Smooth muscle cell (in vitro differentiated cells): ENCODE measurements around the gene SLC24A3. TPM values are rescaled to one million over a fixed set of nuclear protein-coding genes. Genes with fewer than 3 reads are reported as not detected.

Source experiments
- DNase-seq: peaks from one replicate; lab custom pipeline; 2025; ENCODE audit not compliant: unreplicated experiment; lab: John Stamatoyannopoulos, UW
- H2AFZ ChIP-seq: fragments of 200-600 bp; sonication (generic); 2 replicates; pipeline ENCODE4 v1.6.0; 2016; ENCODE audit warnings: antibody characterized with exemption, low read depth, mild to moderate bottlenecking
- H3F3A ChIP-seq: fragments of 200-600 bp; sonication (generic); 2 replicates; pipeline ENCODE4 v1.6.0; 2017; ENCODE audit warnings: antibody characterized with exemption, low read depth
- H3K27ac ChIP-seq: fragments of 200-600 bp; sonication (generic); 2 replicates; pipeline ENCODE4 v1.5.1; 2016; ENCODE audit warnings: low read depth, mild to moderate bottlenecking
- H3K27me3 ChIP-seq: fragments of 200-600 bp; sonication (generic); 2 replicates; pipeline ENCODE4 v1.6.1; 2016; ENCODE audit warnings: low read depth, mild to moderate bottlenecking
- H3K36me3 ChIP-seq: fragments of 200-600 bp; sonication (generic); 2 replicates; pipeline ENCODE4 v1.5.1; 2016; ENCODE audit warnings: low read depth
- H3K4me1 ChIP-seq: fragments of 200-600 bp; sonication (generic); 2 replicates; pipeline ENCODE4 v1.5.1; 2016; ENCODE audit warnings: low read depth
- H3K4me2 ChIP-seq: fragments of 200-600 bp; sonication (generic); 2 replicates; pipeline ENCODE4 v1.6.0; 2016; ENCODE audit warnings: mild to moderate bottlenecking
- H3K4me3 ChIP-seq: fragments of 200-600 bp; sonication (generic); 2 replicates; pipeline ENCODE4 v1.5.1; 2016; ENCODE audit warnings: mild to moderate bottlenecking
- H3K79me2 ChIP-seq: fragments of 200-600 bp; sonication (generic); 2 replicates; pipeline ENCODE4 v1.6.0; 2016; ENCODE audit warnings: low read depth, mild to moderate bottlenecking
- H3K9ac ChIP-seq: fragments of 200-600 bp; sonication (generic); 2 replicates; pipeline ENCODE4 v1.6.0; 2016; ENCODE audit warnings: low read depth
- H3K9me3 ChIP-seq: fragments of 200-600 bp; sonication (generic); replicated peaks from 2 replicates; pipeline ENCODE4 v1.5.1; 2016; ENCODE audit warnings: low read depth
- H4K20me1 ChIP-seq: fragments of 200-600 bp; sonication (generic); 2 replicates; pipeline ENCODE4 v1.6.0; 2016; ENCODE audit warnings: low read depth
- WGBS: methylation state at CpG from one replicate; pipeline ENCODE4 v1.1.7; 2016; ENCODE audit warnings: low lambda C conversion rate; 5-methylcytosine and 5-hydroxymethylcytosine counted together
- polyA plus RNA-seq: library from polyadenylated mRNA; unstranded; fragments of >200 nt; fragmentation: Nextera tagmentation; extraction: Ambion mirVana; gene quantifications from 2 replicates; pipeline ENCODE4 v1.2.1, GENCODE V29; 2016
- total RNA-seq: library from RNA; depleted of rRNA; stranded (reverse); fragments of >200 nt; gene quantifications from 2 replicates; pipeline ENCODE4 v1.2.3, GENCODE V29; 2014
- TF ChIP-seq, protein P1 (sequence below): fragments of 200-600 bp; sonication (generic); IDR thresholded peaks from 2 replicates; pipeline ENCODE4 v1.5.1; 2017; ENCODE audit warnings: borderline replicate concordance, mild to moderate bottlenecking, antibody characterized with exemption; ENCODE audit not compliant: insufficient read depth, poor library complexity, severe bottlenecking

Gene SLC24A3
- total and polyA plus RNA-seq, 2 experiments from 2014 or later: 2.5 to 3.2 TPM

DNA sequence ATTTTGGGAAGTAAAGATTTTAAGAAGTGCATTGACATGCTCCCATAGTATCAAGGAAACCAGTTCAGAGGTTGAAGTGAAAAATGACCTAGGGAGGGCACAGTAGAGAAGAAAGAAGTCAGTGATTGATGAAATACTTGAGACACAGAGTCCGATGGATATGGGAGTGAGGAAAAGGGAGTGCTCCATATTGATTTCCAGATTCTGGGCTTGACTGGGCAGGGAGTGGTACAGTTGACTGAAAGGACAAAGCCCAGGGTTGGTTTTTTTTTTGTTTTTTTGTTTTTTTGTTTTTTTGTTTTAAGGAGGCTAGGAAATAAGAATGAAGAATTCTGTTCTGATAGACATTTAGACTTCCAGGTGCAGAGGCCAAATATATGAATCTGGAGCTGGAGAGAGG is 458.9 kb downstream of the SLC24A3 start:
- Histone ChIP-seq H4K20me1 (no peaks in the 10 kb centered on the region), H2AFZ (no peak overlapping the region), H3K9me3 (no peaks in the 10 kb centered on the region), H3K4me3 (no peak overlapping the region), H3K27me3 (no peaks in the 10 kb centered on the region), H3K9ac (no peak overlapping the region), H3K4me2 (no peak overlapping the region), H3K79me2 (no peaks in the 10 kb centered on the region), H3F3A (no peaks in the 10 kb centered on the region), H3K4me1 (no peaks in the 10 kb centered on the region), H3K36me3 (no peaks in the 10 kb centered on the region), H3K27ac (no peak overlapping the region)
- no peak for DNase-seq
- TF ChIP-seq, protein P1, sequence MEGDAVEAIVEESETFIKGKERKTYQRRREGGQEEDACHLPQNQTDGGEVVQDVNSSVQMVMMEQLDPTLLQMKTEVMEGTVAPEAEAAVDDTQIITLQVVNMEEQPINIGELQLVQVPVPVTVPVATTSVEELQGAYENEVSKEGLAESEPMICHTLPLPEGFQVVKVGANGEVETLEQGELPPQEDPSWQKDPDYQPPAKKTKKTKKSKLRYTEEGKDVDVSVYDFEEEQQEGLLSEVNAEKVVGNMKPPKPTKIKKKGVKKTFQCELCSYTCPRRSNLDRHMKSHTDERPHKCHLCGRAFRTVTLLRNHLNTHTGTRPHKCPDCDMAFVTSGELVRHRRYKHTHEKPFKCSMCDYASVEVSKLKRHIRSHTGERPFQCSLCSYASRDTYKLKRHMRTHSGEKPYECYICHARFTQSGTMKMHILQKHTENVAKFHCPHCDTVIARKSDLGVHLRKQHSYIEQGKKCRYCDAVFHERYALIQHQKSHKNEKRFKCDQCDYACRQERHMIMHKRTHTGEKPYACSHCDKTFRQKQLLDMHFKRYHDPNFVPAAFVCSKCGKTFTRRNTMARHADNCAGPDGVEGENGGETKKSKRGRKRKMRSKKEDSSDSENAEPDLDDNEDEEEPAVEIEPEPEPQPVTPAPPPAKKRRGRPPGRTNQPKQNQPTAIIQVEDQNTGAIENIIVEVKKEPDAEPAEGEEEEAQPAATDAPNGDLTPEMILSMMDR: no peak
- 97% methylated on average over 1 of the region's 1 CpG for WGBS

GRCh38 chr20:19672498-19672897 is 460.1 kb downstream of the SLC24A3 start:
- H3K9ac ChIP-seq: no peak overlapping the region
- H3K79me2 ChIP-seq: no peaks in the 10 kb centered on the region
- no peaks in the 10 kb centered on the region for H3K4me1 ChIP-seq
- no peak overlapping the region for H3K4me2 ChIP-seq
- H3K27me3 ChIP-seq: no peaks in the 10 kb centered on the region
- no peak overlapping the region for H3K4me3 ChIP-seq
- DNase-seq: no peak
- no peak overlapping the region for H2AFZ ChIP-seq
- no peaks in the 10 kb centered on the region for H3F3A ChIP-seq
- H3K27ac ChIP-seq: no peak overlapping the region
- 89% methylated on average over 5 of the region's 5 CpGs for WGBS
- no peaks in the 10 kb centered on the region for H4K20me1 ChIP-seq
- no peaks in the 10 kb centered on the region for H3K9me3 ChIP-seq
- TF ChIP-seq, protein P1: no peak
- H3K36me3 ChIP-seq: no peaks in the 10 kb centered on the region

- Histone ChIP-seq H2AFZ (no peak overlapping the region), H3K27ac (no peak overlapping the region), H4K20me1 (no peaks in the 10 kb centered on the region), H3K4me2 (no peak overlapping the region), H3K9ac (no peak overlapping the region), H3K4me1 (no peaks in the 10 kb centered on the region), H3K4me3 (no peak overlapping the region), H3K9me3 (no peaks in the 10 kb centered on the region), H3F3A (no peaks in the 10 kb centered on the region), H3K79me2 (no peaks in the 10 kb centered on the region), H3K27me3 (no peaks in the 10 kb centered on the region), H3K36me3 (no peaks in the 10 kb centered on the region)
- TF ChIP-seq, protein P1: no peak
- DNase-seq: no peak
Observed at GRCh38 chr20:19673575-19673974, 461.1 kb downstream of the SLC24A3 start.

DNA sequence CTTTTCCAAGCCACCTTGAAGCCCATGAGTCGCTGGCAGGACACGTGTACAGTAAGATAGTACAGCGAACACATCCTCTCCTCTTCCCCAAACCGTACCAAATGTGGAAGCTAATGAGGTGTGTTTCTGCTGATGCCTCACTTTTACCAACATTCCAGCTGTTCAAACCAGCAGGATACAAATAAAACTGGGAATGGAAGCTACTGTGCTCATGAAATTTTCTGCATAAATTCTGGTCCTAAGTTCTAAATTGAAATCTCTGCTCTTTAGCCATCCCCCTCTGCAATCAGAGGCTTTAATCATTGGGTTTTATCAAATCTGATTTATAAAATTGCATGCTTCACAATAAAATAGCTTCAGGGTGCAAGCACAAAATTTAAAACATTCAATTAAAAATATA is 463.8 kb downstream of the SLC24A3 start:
- Histone ChIP-seq H3K27me3 (no peaks in the 10 kb centered on the region), H3K79me2 (no peaks in the 10 kb centered on the region), H3K4me2 (no peak overlapping the region), H3K9ac (no peak overlapping the region), H3K36me3 (no peaks in the 10 kb centered on the region), H3F3A (no peaks in the 10 kb centered on the region), H3K4me3 (no peak overlapping the region), H3K4me1 (no peaks in the 10 kb centered on the region), H3K9me3 (no peaks in the 10 kb centered on the region), H4K20me1 (no peaks in the 10 kb centered on the region), H2AFZ (no peak overlapping the region), H3K27ac (no peak overlapping the region)
- 93% methylated on average over 4 of the region's 4 CpGs for WGBS
- TF ChIP-seq, protein P1: no peak
- no peak for DNase-seq
